ENCODE data around the gene GULP1. TPM values are rescaled to one million over a fixed set of nuclear protein-coding genes. Genes with fewer than 3 reads are reported as not detected.
"Not testable (repeated sequence)": the region's sequence is repeated elsewhere in the genome, so short reads cannot be mapped to it uniquely, and the experiment has no call there.

GULP1 gene
- total and polyA plus RNA-seq, 2 of the 13 experiments (the other 11 are each of a cell fraction or from before 2014, with no cell fraction given), result 0.15 TPM; not detected in 1

- FAIRE-seq (no peak), ATAC-seq (no peak), DNase-seq (ENCODE audit: low spot score) (no peak)
- TF ChIP-seq CBX2 (IDR thresholded peaks at IDR 0.05; ENCODE audit: low read depth, low read length), result no peak
- no peak for TF ChIP-seq CBX2 (CRISPR knock-in tag; IDR thresholded peaks at IDR 0.05; ENCODE audit: low read depth)
- TF ChIP-seq NFE2L2 (IDR thresholded peaks at IDR 0.05; ENCODE audit: low read length), result peak; percentile 43; the same call in 1 of the 2 replicates
- intact Hi-C loops (cut with micrococcal nuclease; ENCODE audit: unreplicated experiment) (no loop called here), in situ Hi-C loops (cut with HindIII; ENCODE audit: extremely low pct_ligation_motif_present, low pct_unique_long_range_greater_than_20kb) (no loop called here)
- Histone ChIP-seq H3K4me2 (ENCODE audit: low read depth, low read length) (no peak overlapping the region), H3K79me2 (ENCODE audit: insufficient read depth, low read length) (no peaks in the 10 kb centered on the region), H3K9me3 (ENCODE audit: low read length) (peaks cover 5% of the 10 kb centered on the region; the same call in 1 of the 2 replicates), H3K9ac (ENCODE audit: insufficient read depth, low read depth, low read length) (no peak overlapping the region), H3K27ac (ENCODE audit: extremely low read length, insufficient read depth, low read length) (no peak overlapping the region), H2AFZ (ENCODE audit: low read length) (no peak overlapping the region), H3K4me1 (ENCODE audit: insufficient read depth, low read length) (no peaks in the 10 kb centered on the region), H3K36me3 (replicated peaks in 1 of 2; ENCODE audit: control insufficient read depth in 1 of 2, insufficient read depth in 2 of 2, low read length in 2 of 2) (no peaks in the 10 kb centered on the region), H4K20me1 (ENCODE audit: insufficient read depth, low read length) (no peaks in the 10 kb centered on the region), H3K4me3 (replicated peaks in 1 of 3; ENCODE audit: insufficient read depth in 1 of 3, low read depth in 2 of 3, low read length in 3 of 3) (no peak overlapping the region), H3K27me3 (ENCODE audit: control insufficient read depth in 1 of 2, insufficient read depth in 2 of 2, low read length in 2 of 2) (no peaks in the 10 kb centered on the region)
- BruUV-seq (replicated peaks), result no TSS peak
- WGBS (ENCODE audit: low lambda C conversion rate), result 2% methylated on average over 1 of the region's 1 CpG
- ChIA-PET POLR2A (no interaction called here), CTCF (ENCODE audit: low intra/inter-chr PET ratio, low total read pairs) (no interaction called here)
Measured at GRCh38 chr2:188604579-188604978, 312.9 kb downstream of the GULP1 start.

GRCh38 chr2:188605609-188606584 is 314.2 kb downstream of the GULP1 start:
- in situ Hi-C loops (cut with HindIII; ENCODE audit: extremely low pct_ligation_motif_present, low pct_unique_long_range_greater_than_20kb); FAIRE-seq; ATAC-seq; H2AFZ ChIP-seq (ENCODE audit: low read length); H4K20me1 ChIP-seq (ENCODE audit: insufficient read depth, low read length); BruUV-seq (replicated peaks); H3K27ac ChIP-seq (ENCODE audit: extremely low read length, insufficient read depth, low read length); CTCF ChIA-PET (ENCODE audit: low intra/inter-chr PET ratio, low total read pairs); H3K79me2 ChIP-seq (ENCODE audit: insufficient read depth, low read length); POLR2A ChIA-PET; H3K27me3 ChIP-seq (ENCODE audit: control insufficient read depth in 1 of 2, insufficient read depth in 2 of 2, low read length in 2 of 2); H3K9ac ChIP-seq (ENCODE audit: insufficient read depth, low read depth, low read length); intact Hi-C loops (cut with micrococcal nuclease; ENCODE audit: unreplicated experiment); H3K4me1 ChIP-seq (ENCODE audit: insufficient read depth, low read length); DNase-seq (ENCODE audit: low spot score); H3K9me3 ChIP-seq (ENCODE audit: low read length); H3K4me3 ChIP-seq (replicated peaks in 1 of 3; ENCODE audit: insufficient read depth in 1 of 3, low read depth in 2 of 3, low read length in 3 of 3); H3K36me3 ChIP-seq (replicated peaks in 1 of 2; ENCODE audit: control insufficient read depth in 1 of 2, insufficient read depth in 2 of 2, low read length in 2 of 2); H3K4me2 ChIP-seq (ENCODE audit: low read depth, low read length): not testable (repeated sequence)
- 73% methylated on average over 32 of the region's 39 CpGs for WGBS (ENCODE audit: low lambda C conversion rate)

DNA sequence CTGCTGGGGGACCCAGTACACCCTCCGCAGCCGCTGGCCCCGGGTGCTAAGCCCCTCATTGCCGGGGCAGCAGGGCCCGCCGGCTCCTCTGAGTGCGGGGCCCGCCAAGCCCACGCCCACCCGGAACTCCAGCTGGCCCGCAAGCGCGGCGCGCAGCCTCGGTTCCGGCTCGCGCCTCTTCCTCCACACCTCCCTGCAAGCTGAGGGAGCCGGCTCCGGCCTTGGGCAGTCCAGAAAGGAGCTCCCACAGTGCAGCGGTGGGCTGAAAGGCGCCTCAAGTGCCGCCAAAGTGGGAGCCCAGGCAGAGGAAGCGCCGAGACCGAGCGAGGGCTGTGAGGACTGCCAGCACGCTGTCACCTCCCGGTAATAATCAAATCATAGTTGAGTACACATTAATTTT is 314.9 kb downstream of the GULP1 start:
- FAIRE-seq; H2AFZ ChIP-seq (ENCODE audit: low read length); ATAC-seq; H3K79me2 ChIP-seq (ENCODE audit: insufficient read depth, low read length); POLR2A ChIA-PET; H3K27ac ChIP-seq (ENCODE audit: extremely low read length, insufficient read depth, low read length); BruUV-seq (replicated peaks); H3K4me1 ChIP-seq (ENCODE audit: insufficient read depth, low read length); H3K4me3 ChIP-seq (replicated peaks in 1 of 3; ENCODE audit: insufficient read depth in 1 of 3, low read depth in 2 of 3, low read length in 3 of 3); H3K36me3 ChIP-seq (replicated peaks in 1 of 2; ENCODE audit: control insufficient read depth in 1 of 2, insufficient read depth in 2 of 2, low read length in 2 of 2); in situ Hi-C loops (cut with HindIII; ENCODE audit: extremely low pct_ligation_motif_present, low pct_unique_long_range_greater_than_20kb); intact Hi-C loops (cut with micrococcal nuclease; ENCODE audit: unreplicated experiment); DNase-seq (ENCODE audit: low spot score); H3K27me3 ChIP-seq (ENCODE audit: control insufficient read depth in 1 of 2, insufficient read depth in 2 of 2, low read length in 2 of 2); H4K20me1 ChIP-seq (ENCODE audit: insufficient read depth, low read length); H3K4me2 ChIP-seq (ENCODE audit: low read depth, low read length); H3K9ac ChIP-seq (ENCODE audit: insufficient read depth, low read depth, low read length); H3K9me3 ChIP-seq (ENCODE audit: low read length); CTCF ChIA-PET (ENCODE audit: low intra/inter-chr PET ratio, low total read pairs): not testable (repeated sequence)
- 78% methylated on average over 30 of the region's 30 CpGs for WGBS (ENCODE audit: low lambda C conversion rate)

Measured in HepG2 (cell line).